ENCODE results near the gene APOB. TPM values are rescaled to one million over a fixed set of nuclear protein-coding genes. Genes with fewer than 3 reads are reported as not detected.

APOB gene, protein sequence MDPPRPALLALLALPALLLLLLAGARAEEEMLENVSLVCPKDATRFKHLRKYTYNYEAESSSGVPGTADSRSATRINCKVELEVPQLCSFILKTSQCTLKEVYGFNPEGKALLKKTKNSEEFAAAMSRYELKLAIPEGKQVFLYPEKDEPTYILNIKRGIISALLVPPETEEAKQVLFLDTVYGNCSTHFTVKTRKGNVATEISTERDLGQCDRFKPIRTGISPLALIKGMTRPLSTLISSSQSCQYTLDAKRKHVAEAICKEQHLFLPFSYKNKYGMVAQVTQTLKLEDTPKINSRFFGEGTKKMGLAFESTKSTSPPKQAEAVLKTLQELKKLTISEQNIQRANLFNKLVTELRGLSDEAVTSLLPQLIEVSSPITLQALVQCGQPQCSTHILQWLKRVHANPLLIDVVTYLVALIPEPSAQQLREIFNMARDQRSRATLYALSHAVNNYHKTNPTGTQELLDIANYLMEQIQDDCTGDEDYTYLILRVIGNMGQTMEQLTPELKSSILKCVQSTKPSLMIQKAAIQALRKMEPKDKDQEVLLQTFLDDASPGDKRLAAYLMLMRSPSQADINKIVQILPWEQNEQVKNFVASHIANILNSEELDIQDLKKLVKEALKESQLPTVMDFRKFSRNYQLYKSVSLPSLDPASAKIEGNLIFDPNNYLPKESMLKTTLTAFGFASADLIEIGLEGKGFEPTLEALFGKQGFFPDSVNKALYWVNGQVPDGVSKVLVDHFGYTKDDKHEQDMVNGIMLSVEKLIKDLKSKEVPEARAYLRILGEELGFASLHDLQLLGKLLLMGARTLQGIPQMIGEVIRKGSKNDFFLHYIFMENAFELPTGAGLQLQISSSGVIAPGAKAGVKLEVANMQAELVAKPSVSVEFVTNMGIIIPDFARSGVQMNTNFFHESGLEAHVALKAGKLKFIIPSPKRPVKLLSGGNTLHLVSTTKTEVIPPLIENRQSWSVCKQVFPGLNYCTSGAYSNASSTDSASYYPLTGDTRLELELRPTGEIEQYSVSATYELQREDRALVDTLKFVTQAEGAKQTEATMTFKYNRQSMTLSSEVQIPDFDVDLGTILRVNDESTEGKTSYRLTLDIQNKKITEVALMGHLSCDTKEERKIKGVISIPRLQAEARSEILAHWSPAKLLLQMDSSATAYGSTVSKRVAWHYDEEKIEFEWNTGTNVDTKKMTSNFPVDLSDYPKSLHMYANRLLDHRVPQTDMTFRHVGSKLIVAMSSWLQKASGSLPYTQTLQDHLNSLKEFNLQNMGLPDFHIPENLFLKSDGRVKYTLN (N-terminal part only)
- under 0.01 TPM in 1 of 2 replicates, not detected in the other for total RNA-seq

DNA sequence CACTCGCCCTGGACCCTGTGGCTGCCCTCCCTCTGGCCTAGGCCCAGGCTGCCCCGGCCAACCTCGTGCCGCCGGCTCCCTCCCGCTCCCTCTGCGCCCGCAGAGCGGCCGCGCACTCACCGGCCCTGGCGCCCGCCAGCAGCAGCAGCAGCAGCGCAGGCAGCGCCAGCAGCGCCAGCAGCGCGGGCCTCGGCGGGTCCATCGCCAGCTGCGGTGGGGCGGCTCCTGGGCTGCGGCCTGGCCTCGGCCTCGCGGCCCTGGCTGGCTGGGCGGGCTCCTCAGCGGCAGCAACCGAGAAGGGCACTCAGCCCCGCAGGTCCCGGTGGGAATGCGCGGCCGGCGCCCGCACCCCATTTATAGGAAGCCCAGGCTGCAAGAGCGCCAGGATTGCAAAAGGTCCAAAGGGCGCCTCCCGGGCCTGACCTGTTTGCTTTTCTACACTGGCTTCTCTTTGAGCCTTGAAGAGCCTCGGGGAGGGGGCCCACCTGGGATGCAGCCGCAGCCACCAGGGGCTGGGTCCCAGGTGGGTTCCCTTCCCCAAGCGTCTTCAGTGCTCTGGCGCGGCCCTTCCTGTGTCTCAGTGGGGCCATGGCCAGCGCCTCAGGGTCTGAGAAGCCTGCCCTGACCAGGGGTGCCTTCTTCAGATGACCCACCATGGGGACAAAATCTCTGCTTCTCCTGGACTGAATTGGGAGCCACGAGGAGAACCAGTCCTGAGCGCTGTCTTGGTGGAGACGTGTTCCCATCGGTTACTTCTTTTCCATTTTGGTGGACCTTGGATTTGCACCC lies at the start of gene APOB:
TSS of gene APOB (minus strand) at position 330 of the 789 bp plus-strand sequence. CDS start at position 202, 128 bp downstream.

Other genes starting within 250 kb of the APOB start
- gene LDAH, start 221.0 kb downstream of the APOB start, total RNA-seq = 10.2 and 11.9 TPM in 2 replicates
- not detected in 2 replicates for gene TDRD15, start 79.9 kb upstream of the APOB start, total RNA-seq